Liver (tissue), 9 donors: ENCODE measurements around the gene CNTN1. TPM values are rescaled to one million over a fixed set of nuclear protein-coding genes. Genes with fewer than 3 reads are reported as not detected.

Source experiments
- DNase-seq: peaks from one replicate; pipeline ENCODE4 v3.0.0-alpha.2; 2017; ENCODE audit warnings: low spot score
- H3K27ac ChIP-seq, 2 donors: one replicate each; pipeline ENCODE4 v1.7.0; 2013; ENCODE audit warnings: inconsistent platforms in 2 of 2, low read length in 2 of 2, control low read depth in 1 of 2, low read depth in 1 of 2, mild to moderate bottlenecking in 1 of 2
- H3K27me3 ChIP-seq, 4 donors: one replicate each; pipeline versions ENCODE4 v1.6.1 to v1.7.0; 2013; ENCODE audit warnings: low read length in 3 of 4, inconsistent platforms in 1 of 4, mild to moderate bottlenecking in 1 of 4, moderate library complexity in 1 of 4; ENCODE audit not compliant: control insufficient read depth in 4 of 4, insufficient read depth in 4 of 4
- H3K36me3 ChIP-seq, 4 donors: one replicate each; pipeline versions ENCODE4 v1.6.1 to v1.7.0; 2013; ENCODE audit warnings: low read length in 3 of 4, mild to moderate bottlenecking in 3 of 4, low read depth in 1 of 4, moderate library complexity in 1 of 4; ENCODE audit not compliant: control insufficient read depth in 4 of 4, insufficient read depth in 3 of 4
- H3K4me1 ChIP-seq, 4 donors: one replicate each; pipeline versions ENCODE4 v1.6.1 to v1.7.0; 2013; ENCODE audit warnings: low read length in 3 of 4, mild to moderate bottlenecking in 3 of 4, moderate library complexity in 1 of 4; ENCODE audit not compliant: control insufficient read depth in 4 of 4, insufficient read depth in 4 of 4
- H3K4me3 ChIP-seq, 3 donors: one replicate each; pipeline versions ENCODE4 v1.6.1 to v1.7.0; 2013; ENCODE audit warnings: low read length in 3 of 3, control low read depth in 1 of 3, low read depth in 1 of 3, mild to moderate bottlenecking in 1 of 3
- H3K9ac ChIP-seq, 2 donors: one replicate each; pipeline ENCODE4 v1.7.0; 2013; ENCODE audit warnings: low read length in 2 of 2, mild to moderate bottlenecking in 2 of 2, moderate library complexity in 2 of 2, control low read depth in 1 of 2, low read depth in 1 of 2
- H3K9me3 ChIP-seq, 4 donors: one replicate each; pipeline versions ENCODE4 v1.6.1 to v1.7.0; 2013; ENCODE audit warnings: low read length in 3 of 4; ENCODE audit not compliant: control insufficient read depth in 4 of 4
- ATF3 ChIP-seq: IDR thresholded peaks from 2 replicates; pipeline ENCODE4 v1.6.1; 2016; ENCODE audit warnings: antibody characterized with exemption
- CTCF ChIP-seq: fragments of 150-350 bp; IDR thresholded peaks from 2 replicates; pipeline ENCODE4 v1.5.1; 2017; ENCODE audit warnings: improper control_type of control experiment, low read depth, low read length; ENCODE audit not compliant: missing input control
- FOXA2 ChIP-seq: IDR thresholded peaks from 2 replicates; pipeline ENCODE4 v1.6.1; 2016; ENCODE audit warnings: antibody characterized with exemption
- GABPA ChIP-seq, 2 donors: IDR thresholded peaks in 1 of 2; conservative IDR thresholded peaks in 1 of 2; 2 replicates each; pipeline ENCODE4 v1.6.1; 2016; ENCODE audit warnings: antibody characterized with exemption in 2 of 2, mild to moderate bottlenecking in 1 of 2, moderate library complexity in 1 of 2
- HNF4G ChIP-seq: IDR thresholded peaks from 2 replicates; pipeline ENCODE4 v1.6.1; 2016; ENCODE audit warnings: antibody characterized with exemption
- JUND ChIP-seq, 2 donors: IDR thresholded peaks; 2 replicates each; pipeline ENCODE4 v1.6.1; 2016; ENCODE audit warnings: antibody characterized with exemption in 2 of 2
- MAX ChIP-seq: IDR thresholded peaks from 2 replicates; pipeline ENCODE4 v1.6.1; 2016; ENCODE audit warnings: antibody characterized with exemption
- NR2F2 ChIP-seq: IDR thresholded peaks from 2 replicates; pipeline ENCODE4 v1.6.1; 2016; ENCODE audit warnings: antibody characterized with exemption
- REST ChIP-seq: IDR thresholded peaks from 2 replicates; pipeline ENCODE4 v1.6.1; 2016; ENCODE audit warnings: antibody characterized with exemption, mild to moderate bottlenecking
- SP1 ChIP-seq: IDR thresholded peaks from 2 replicates; pipeline ENCODE4 v1.6.1; 2018; ENCODE audit warnings: antibody characterized with exemption, mild to moderate bottlenecking
- YY1 ChIP-seq: IDR thresholded peaks from 2 replicates; pipeline ENCODE4 v1.6.1; 2016; ENCODE audit warnings: antibody characterized with exemption, mild to moderate bottlenecking
- ZBTB33 ChIP-seq: IDR thresholded peaks from 2 replicates; pipeline ENCODE4 v1.6.1; 2016; ENCODE audit warnings: antibody characterized with exemption
- WGBS: extraction: QIAGEN DNeasy Blood & Tissue Kit; methylation state at CpG from one replicate; pipeline ENCODE4 v1.1.7; 2013; 5-methylcytosine and 5-hydroxymethylcytosine counted together
- polyA plus RNA-seq, 2 donors: library from polyadenylated mRNA; stranded (reverse) in 1 of 2; unstranded in 1 of 2; fragments of 200-250 nt in 1 of 2; fragments of >200 nt in 1 of 2; fragmentation: Nextera tagmentation in 1 of 2; extraction: Ambion mirVana in 1 of 2; gene quantifications; one replicate each; pipeline versions ENCODE4 v1.2.1 to v1.2.3, GENCODE V29; 2013 to 2015
- total RNA-seq, 2 donors: library from RNA; depleted of rRNA; stranded (reverse); fragments of >200 nt; gene quantifications; one replicate each; pipeline ENCODE4 v1.2.3, GENCODE V29; 2014
- donor health status: healthy.
- donor health status: healthy.
- donor health status: healthy.
- donor health status: healthy.
- donor health status: healthy.

The CNTN1 gene
- total and polyA plus RNA-seq, 4 donors = 0.03 to 1.2 (median 0.43) TPM

GRCh38 chr12:40947797-40948196 lies 255.6 kb downstream of the CNTN1 start (continued):
- TF ChIP-seq REST = no peak

GRCh38 chr12:40953076-40953475 lies 260.8 kb downstream of the CNTN1 start:
- no peak overlapping the region for H3K9ac ChIP-seq
- no peak for TF ChIP-seq YY1
- TF ChIP-seq SP1 = no peak
- TF ChIP-seq CTCF = no peak
- no peak for TF ChIP-seq ZBTB33
- no peak for TF ChIP-seq NR2F2
- no peak for TF ChIP-seq GABPA (IDR thresholded peaks at IDR 0.05 in 1 of 2, conservative IDR thresholded peaks at IDR 0.05 in 1 of 2)
- TF ChIP-seq FOXA2 = no peak
- no peak for TF ChIP-seq HNF4G
- TF ChIP-seq JUND (IDR thresholded peaks at IDR 0.05) = no peak
- no peak for TF ChIP-seq ATF3
- TF ChIP-seq MAX = no peak
- H3K27me3 ChIP-seq = peaks cover 0 to 9% (median 0%) of the 10 kb centered on the region in 4 donors
- no peak overlapping the region for H3K4me3 ChIP-seq
- no peaks in the 10 kb centered on the region for H3K4me1 ChIP-seq
- no peak for DNase-seq
- no peaks in the 10 kb centered on the region for H3K36me3 ChIP-seq
- WGBS = 83% methylated on average over 2 of the region's 2 CpGs
- no peaks in the 10 kb centered on the region for H3K9me3 ChIP-seq
- H3K27ac ChIP-seq = no peak overlapping the region

GRCh38 chr12:40957417-40957816 lies 265.2 kb downstream of the CNTN1 start:
- Histone ChIP-seq H3K4me3 (no peak overlapping the region), H3K27ac (no peak overlapping the region), H3K36me3 (no peaks in the 10 kb centered on the region), H3K9ac (no peak overlapping the region), H3K9me3 (no peaks in the 10 kb centered on the region), H3K4me1 (no peaks in the 10 kb centered on the region), H3K27me3 (peaks cover 0 to 9% (median 0%) of the 10 kb centered on the region in 4 donors)
- no peak for DNase-seq
- TF ChIP-seq SP1 = no peak
- no peak for TF ChIP-seq JUND (IDR thresholded peaks at IDR 0.05)
- 92% methylated on average over 1 of the region's 1 CpG for WGBS
